ENCODE measurements around the gene RGS5.
"Not testable (repeated sequence)": the region's sequence is repeated elsewhere in the genome, so short reads cannot be mapped to it uniquely, and the experiment has no call there.

Gene RGS5, protein sequence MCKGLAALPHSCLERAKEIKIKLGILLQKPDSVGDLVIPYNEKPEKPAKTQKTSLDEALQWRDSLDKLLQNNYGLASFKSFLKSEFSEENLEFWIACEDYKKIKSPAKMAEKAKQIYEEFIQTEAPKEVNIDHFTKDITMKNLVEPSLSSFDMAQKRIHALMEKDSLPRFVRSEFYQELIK

DNA sequence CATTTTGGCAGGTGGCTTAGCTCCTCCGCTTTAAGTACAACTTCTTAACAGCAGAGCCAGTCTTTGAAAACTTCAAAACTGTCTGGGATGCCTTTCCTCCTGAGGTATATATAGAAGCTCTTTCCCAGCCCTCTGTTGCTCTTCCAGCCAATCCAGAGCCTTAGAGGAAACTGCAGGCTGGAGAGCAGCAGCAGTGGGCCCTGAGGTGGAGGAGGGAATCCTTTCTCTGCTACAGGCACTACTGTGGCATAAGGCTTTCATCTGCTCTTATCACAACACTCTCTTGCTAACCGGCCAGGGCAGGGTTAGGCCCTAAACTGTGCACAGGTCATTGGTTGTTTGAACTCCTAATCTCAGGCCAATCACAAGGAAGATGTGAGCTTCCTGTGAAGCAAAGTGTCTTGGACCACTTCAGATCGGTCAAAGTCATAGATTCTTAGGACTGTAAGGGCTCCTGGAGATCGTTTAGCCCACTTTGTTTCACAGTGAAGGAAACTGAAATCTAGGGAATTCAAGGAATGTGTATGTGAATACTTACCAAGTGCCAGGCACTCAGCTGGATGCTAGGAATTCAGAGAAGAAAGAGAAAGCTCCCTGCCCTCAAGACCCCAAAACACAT lies at the start of gene RGS5:
RGS5 (minus strand) TSS at position 84 of the 619 bp plus-strand sequence; CDS start at position 3, 81 bp downstream.
- DNase-seq = no peak

DNA sequence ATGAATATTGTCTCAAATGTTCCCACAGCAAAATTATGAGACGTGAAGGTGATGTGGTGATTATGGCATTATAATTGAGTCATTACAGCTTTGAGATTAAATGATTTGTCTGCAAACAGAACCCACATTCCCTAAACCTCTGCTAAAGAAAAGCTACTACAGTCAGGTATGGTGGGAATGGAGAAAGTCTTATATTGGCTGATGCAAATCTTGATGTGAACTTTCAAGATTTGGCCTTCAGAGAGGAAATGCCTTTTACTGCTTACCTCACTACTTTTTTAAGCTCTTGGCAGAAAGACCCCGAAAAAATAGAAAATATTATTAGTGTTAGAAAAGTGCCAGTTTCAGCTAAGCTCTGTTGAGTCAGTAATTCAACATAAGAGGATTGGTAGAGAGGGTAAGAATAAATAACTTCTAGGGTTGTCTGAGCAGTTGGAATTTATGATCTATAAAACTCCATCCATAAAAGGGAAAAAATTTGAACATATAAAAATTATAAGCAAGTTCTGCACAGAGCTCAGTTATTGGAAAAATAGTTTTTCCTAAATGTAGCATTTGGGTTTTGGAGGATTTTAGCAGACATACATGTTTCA lies 47.8 kb upstream of the RGS5 start:
- DNase-seq = no peak

DNA sequence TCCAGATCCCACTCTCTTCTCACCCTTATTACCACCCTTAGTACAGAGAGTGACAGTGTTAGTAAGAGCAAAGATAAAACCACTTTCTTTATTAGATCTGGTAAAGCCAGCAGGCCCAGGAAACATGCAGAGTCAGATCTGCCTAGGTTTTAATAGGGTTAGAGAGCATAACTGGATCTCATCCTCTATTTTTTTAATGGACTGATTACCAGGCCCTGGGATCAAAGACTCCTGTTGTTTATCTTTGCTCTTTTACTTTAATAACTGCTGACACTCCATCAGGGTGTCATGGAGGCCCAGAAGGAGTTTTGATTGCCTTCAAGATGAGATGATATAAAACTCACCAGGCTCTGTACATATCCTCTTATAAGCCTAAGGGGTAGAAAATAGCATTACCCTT lies 45.3 kb upstream of the RGS5 start:
- no peak for DNase-seq

DNA sequence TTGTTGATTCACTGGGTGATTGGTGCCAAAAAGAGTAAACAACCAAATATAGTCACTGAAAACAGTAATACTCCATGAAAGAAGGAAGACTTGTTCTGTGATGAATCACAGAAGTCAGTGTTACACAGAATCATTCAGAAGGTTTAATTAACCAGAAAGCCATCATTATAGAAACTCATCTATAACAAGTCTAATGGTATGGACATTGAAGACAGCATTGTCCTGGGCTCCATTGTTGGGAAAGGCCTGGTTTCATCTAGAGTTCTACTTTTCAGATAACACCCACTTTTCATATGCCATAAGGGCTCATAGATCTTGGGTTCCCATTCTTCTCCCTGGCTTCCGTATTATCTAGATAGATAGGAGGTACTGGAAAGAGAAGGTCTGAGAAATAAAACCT lies 41.9 kb upstream of the RGS5 start:
- DNase-seq = not testable (repeated sequence)

DNA sequence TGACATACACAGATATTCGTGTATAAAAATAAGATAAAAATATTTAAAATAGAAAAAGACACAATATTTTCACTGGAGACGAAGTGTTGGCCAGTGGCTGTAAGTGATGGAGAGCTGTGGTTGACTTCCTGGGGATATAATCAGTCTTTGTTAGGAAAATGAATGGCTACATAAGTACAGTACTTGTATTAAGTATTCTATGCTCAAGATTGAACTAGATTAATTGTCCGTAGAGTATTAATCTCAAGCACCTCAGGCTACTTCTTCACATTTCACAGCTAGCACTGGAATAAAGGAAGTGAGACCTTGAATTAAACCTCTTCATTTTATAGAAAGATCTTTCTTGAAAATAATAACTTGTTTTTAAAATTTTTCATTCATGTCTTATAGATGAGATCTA lies 39.0 kb upstream of the RGS5 start:
- no peak for DNase-seq

DNA sequence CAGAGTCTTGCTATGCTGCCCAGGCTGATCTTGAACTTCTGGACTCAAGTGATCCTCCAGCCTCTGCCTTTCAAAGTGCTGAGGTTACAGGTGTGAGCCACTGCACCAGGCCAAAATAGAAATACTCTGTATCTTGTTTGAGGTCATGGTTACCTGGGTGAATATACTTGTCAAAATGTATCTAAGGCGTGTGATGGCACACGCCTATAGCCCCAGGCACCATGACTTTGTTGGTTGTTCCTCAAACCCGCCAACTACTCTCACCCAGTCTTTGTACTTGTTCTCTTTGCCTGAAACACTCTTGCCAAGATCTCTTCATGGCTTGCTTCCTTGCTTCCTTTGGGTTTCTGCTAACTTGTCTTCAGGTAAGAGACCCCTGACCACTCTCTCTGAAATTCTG lies 38.0 kb upstream of the RGS5 start:
- no peak for DNase-seq

DNA sequence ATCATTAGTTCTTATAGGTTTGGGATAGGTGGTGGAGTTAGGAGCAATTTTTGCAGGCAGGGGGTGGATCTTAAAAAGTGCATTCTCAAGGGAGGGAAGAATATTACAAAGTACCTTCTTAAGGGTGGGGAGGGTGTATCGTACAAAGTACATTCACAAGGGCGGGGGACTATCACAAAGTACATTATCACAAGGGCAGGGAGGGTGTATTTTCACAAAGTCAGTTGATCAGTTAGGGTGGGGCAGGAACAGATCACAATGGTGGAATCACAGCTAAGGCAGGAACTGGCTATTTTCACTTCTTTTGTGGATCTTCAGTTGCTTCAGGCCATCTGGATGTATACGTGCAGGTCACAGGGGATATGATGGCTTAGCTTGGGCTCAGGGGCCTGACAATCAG lies 30.9 kb upstream of the RGS5 start:
- DNase-seq = not testable (repeated sequence)

DNA sequence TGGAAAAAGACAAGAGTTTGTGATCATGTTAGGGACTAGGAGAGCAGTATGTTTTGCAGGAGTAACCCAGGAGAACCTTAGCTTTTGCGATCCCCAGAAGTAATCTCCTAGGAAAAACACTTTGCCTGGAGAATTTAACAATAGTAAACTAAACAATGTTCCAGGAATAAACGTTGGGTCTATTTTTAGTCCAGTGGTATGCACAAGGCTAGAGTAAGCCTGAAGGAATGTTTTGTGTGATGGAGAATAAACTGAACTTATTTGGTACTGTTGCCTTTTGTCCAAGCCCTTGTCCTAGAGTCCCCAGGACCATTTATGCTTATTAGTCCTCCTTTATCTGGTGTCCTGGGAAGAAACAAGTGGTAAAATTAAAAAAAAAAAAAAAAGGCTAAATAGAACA lies 28.7 kb upstream of the RGS5 start:
- no peak for DNase-seq

DNA sequence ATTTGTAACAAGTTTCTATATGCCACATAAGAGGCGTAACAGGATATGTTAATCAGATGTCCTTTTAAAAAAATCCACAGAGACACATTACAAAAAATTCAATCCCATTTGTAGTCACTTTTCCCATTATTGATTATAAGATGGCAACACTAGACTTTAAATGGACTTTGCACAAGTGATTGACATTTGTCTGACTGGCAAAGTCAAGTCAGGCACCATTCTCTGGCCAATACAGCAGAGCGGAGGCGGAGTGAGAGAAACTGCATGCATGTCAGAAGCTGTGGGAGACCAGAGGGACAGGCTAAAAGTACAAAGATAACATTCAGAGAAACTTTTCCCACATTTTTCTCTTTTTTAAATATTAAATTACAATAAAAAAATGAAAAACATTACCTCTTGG lies 28.1 kb upstream of the RGS5 start:
- no peak for DNase-seq

DNA sequence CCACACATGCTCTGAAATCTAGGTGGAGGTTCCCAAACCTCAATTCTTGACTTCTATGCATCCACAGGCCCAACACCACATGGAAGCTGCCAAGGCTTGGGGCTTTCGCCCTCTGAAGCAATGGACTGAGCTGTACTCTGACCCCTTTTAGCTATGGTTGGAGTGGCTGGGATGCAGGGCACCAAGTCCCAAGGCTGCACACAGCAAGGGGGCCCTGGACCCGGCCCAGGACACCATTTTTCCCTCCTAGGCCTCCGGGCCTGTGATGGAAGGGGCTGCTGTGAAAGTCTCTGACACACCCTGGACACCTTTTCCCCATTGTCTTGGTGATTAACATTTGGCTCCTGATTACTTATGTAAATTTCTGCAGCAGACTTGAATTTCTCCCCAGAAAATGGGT lies 25.6 kb upstream of the RGS5 start:
- DNase-seq = not testable (repeated sequence)

DNA sequence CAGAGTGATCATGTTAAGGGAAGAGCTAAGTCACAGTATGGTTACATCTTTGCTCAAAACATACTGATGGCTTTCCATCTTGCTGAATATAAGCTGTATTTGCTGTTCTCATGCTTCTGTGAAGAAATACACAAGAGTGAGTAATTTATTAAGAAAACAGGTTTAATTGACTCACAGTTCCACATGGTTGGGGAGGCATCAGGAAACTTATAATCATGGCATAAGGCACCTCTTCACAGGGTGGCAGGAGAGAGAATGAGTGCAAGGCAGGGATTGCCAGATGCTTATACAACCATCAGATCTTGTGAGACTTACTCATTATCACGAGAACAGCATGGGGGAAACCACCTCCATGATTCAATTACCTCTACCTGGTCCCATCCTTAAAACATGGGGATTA lies 24.4 kb upstream of the RGS5 start:
- no peak for DNase-seq

DNA sequence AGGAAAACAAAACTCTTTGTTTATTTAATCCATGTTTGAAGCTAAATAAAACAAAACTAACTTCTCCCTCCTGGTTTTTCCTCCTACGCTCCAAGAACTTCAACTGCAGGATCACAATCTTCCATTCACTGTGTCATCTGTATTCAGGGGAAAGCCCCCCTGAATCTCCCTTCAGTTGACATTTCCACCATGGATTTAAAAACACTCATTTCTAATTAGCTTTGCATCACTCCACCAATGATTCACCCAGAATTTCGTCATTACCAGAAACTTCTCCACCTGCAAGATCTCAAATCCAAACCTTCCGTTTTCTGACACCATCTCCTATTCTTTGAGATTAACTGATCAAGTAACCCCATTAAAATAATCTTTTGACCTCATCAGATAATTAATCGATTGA lies 10.9 kb upstream of the RGS5 start:
- DNase-seq = no peak

DNA sequence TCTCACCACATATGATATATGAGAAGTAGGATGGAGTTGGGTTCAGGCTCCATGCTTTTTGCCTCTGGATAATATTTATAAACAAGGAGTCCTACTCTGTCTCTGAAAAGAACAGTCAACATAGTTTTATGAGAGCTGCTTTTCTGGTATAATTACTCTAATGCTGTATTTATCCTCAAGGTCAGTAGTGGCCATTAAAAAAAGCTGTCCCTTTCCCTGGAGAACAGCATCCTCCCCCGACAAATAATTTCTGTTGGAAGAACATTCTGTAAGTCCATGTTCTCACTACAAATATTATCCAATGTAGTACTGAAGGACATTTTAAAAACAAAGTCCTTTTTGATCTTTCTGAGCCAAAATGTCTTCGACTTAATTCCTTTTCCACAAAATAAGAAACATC lies 9.0 kb upstream of the RGS5 start:
- DNase-seq = no peak

DNA sequence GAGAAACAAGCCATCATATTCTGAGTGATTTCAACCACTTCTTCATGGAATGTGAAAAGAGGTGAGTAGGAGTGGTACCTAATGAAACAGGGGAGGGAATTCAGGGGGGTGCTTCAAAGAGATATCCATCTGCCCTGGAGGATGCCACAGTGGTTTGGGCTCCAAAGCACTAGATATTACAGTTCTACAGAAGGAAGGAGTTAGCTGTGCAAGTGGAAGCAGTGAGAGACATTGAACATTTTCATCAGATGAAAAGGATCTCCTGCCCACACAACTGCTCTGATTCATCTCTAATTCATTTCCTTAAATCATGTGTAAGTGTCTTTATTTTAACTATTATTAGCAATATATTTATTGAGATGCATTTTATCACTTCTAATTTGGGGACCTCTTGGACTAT lies 2.8 kb upstream of the RGS5 start:
- no peak for DNase-seq

DNA sequence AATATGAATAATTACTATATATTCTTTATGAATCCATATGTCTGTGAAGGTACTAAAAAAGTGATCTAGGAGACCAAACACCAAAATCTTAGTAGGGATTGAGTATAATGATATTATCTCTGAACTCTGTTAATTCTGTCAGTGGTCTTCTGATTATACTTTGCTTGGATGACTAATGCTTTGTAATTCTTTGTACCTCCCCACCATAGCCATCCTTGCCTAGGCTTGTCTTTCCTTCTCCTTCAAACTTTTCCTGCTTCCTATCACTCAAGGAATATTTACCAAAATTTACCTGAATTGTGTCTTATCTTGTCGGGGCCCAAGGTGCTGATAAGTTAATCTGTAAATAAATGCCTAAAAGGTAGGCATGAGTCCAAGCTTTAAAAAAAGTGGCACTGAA lies 845 bp upstream of the RGS5 start:
- no peak for DNase-seq

DNA sequence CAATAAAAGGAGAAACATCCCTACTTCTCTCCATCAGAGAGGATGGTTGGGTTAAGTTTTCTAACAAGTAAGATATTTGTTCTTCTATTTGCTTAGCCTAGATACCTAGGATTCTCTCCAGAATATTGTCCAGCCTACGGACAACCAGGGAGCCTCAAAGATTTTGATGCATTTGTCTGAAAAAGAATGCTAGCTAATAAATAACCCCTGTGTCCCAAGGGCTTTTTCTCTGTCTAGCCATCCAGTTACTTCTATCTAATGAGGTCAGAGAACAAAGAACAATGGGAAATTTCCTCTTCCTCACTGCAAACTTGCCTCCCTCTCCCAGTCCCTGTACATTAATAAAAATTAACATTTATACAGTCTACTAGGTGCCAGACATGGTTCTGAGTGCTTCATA lies 810 bp downstream of the RGS5 start:
- DNase-seq = no peak

DNA sequence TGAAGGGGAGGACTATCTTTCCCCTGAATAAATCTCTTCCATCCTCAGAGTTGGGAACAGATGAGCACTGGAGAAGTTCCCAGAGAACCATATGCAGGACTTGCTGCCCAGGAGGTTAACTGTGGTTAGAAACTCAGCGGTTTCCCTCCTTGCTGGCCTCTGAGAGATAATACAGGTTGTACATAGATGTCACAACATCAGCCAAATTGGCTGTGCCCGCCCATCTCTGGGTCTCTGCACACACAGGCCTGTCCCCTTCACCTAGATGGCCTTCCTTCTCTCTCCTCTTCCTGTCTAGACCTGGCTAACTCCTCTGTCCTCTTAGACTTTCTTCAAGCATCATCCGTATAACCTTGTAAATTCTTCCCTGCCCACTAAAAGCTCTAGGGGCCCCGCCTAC lies 5.7 kb downstream of the RGS5 start:
- DNase-seq = no peak

DNA sequence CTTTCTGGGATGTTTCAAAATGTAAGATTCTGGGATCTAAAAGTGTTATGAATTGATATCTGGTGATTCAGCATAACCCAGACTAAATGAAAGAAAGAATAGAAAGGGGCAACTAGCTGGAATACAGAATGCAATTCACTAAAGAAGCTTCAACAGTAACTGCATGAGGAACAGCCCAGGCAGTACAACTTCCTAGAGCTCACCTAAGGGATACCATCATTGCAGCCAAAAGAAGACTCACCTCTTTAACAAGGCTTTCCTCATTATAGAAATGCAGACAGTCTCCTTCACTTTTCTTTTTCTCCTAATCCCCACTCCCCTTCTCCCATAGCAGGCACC lies 6.3 kb downstream of the RGS5 start:
- no peak for DNase-seq

DNA sequence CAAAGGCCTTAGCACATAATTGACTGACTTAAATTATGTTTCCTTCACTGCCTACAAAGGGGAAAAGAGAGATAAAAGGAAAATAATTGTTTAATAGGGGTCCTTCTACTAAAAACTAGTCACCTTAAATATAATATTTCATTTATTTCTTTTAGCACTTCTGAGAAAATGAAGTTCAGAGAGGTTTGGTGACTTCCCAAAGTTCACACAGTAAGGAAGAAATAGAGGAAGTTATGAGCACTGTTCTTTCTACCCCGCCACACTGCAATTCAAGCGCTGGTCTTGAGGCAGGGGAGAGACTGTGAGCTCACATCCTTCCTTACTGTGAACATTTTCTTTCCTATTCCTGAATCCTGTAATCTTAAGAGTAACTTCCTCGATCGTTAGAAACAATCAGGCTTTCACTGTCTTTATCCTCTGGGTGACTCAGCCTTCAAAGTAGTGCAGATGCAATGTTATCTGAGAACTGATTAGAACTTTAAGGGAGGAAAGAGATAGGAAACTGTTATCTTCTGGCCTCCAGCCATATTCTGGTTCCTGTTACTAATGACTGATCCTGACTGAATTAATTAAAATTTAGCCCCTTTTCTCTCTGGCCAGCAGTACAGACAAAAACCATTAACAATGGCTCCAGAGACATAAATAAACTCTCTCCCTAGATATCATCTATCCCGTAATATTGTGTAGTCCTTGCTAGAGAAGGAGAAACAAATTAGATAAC lies 6.8 kb downstream of the RGS5 start:
- DNase-seq = no peak

DNA sequence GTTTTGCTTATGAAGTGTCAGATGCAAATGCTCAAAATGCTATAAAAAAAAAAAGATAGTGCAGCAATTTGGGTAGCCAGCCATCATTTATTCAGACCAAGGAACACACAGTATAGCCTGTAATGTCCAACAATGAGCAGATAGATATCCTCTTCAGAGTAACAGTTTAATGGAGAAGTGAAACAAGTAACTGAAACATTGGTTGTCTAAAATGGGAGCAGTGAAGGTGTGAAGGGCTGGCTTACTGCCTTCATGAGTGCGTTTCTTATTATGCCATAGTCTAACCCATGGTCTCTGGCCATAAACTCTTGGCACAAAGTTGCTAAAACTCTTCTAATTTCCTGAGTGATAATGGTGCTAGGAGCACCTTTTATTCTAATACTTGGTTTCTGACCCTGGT lies 11.4 kb downstream of the RGS5 start:
- DNase-seq = no peak

DNA sequence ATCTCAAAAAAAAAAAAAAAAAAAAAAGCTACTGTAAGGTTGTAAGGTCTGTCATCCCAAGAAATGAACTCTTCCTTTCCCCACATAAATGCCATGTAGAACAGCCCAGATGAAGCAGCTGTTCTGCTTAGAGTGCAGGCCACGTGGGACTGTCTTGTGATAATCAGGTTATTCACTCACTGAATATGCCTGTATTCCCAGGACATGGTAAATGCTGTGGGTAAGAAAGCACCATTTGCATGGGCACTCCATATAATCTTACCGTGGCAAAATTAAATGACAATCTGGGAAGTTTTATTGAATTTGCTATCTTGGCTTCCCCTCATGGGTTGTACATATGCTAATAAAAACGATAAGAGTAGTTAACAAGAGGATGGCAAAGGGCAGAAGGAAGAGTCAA lies 13.8 kb downstream of the RGS5 start:
- no peak for DNase-seq

DNA sequence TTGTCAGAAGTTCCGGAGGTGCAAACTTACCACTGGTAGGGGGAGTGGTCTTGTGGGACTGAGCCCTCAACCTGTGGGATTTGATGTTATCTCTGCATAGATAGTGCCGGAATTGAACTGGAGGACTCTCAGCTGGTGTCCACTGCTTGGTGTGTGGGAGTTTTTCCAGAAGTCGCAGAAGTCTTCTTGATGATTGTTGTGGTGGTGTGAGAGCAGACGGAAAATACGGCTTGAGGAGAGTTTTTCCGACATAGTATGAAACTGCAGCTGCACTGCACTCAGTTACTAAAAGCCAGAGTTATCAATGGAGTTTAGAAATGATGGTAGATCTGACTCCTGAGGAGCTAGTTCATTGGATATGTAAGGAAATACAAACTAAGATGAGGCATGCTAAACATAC lies 14.9 kb downstream of the RGS5 start:
- no peak for DNase-seq

DNA sequence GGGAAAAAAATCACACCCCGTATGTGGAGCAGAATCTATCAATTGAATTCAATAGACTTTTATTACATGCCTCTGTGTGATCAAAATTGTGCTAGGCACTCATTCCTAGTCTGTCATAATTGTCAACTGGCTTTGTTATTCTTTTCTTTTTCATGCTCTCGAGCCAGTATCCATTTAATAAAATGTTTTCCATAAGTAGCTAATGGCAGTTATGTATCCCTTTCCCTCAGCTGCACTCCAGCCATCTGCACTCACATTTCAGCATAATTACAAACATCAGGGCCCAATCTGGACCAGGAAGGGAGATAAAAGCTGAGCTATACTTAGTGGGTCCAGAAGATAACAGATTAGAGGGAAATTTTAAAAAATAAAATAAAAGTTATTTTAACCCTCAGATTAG lies 15.9 kb downstream of the RGS5 start:
- no peak for DNase-seq

DNA sequence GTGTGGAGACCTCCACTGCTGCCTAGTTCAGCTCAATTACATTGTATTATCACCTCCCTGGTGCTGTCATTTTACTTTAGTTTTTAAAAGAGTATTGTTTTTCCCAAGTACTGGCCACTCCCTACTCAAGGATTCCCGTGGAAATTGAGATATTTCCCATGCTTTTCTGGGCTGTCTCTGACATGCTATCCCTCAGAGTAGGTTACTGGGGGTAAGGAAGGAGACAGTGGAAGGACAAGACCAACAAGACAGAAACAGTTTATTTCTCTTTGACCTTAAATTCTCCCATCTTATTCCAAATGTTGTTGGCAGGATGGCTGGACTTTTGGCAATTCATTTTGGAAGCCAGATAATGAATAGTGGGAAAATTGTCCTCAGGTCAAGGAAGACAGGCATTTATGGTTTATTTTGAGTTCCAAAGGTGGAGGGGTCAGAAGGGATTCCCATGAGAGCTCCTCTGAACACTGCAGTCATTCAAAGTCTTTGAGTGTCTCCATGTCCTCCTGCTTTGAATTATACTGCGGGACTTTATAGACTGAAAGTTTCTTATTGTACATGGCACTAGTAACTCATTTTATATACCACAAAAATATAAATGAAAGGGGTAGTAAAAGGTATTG lies 20.3 kb downstream of the RGS5 start:
- DNase-seq = no peak

Measured in CD4-positive, alpha-beta T cell treated with Interleukin-21 for 1 hour (primary cell).